Stimulated activated CD8-positive, alpha-beta memory T cell treated with anti-CD3 and anti-CD28 coated beads, Interleukin-15, amount 100 ng/mL, for 4 hours (primary cell): ENCODE data around the gene RNU6-8.

Source experiments
- DNase-seq, 2 donors: peaks; one replicate each; pipeline ENCODE4 v3.0.0-alpha.2; 2020; ENCODE audit warnings: low read depth in 2 of 2

RNU6-8 gene

DNA sequence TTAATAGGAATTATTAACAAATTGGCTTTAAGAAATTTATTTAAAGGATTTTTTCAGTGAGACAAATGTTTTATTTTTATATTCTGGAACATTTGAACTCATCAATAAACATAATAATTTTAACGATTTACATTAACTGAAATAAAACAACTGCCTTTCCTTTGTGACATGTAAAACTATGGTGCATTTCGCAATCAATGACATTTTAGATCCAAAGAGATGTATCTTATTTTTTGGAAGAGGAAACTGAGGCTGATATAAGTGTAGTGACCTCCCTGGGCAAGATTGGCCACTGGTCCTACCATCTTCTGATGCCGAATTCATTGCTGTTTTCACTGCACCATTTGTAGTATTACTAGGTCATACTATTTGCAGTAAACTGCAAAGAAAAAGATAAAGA, 2.5 kb upstream of the RNU6-8 start:
- DNase-seq: no peak

DNA sequence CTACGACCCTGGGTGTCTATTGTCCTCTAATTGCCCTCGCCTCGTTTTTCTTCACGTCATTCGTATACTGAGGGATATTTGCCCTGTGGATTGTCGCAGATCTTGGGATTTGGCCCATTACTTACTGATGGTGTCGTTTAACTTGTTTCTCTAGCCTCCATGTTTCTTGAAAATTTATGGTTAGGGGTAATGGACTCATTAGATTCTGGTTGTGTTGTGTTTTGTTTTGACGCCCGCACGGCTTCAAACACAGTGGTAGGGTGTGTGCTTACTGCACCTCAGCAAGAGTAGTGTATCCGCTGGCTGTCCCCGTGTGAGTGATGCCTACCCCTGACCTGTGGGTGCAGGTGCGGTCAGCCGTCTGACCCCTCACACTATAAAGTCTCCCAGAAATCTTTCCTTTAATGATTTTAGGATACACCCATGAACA, 874 bp upstream of the RNU6-8 start:
- DNase-seq: no peak

DNA sequence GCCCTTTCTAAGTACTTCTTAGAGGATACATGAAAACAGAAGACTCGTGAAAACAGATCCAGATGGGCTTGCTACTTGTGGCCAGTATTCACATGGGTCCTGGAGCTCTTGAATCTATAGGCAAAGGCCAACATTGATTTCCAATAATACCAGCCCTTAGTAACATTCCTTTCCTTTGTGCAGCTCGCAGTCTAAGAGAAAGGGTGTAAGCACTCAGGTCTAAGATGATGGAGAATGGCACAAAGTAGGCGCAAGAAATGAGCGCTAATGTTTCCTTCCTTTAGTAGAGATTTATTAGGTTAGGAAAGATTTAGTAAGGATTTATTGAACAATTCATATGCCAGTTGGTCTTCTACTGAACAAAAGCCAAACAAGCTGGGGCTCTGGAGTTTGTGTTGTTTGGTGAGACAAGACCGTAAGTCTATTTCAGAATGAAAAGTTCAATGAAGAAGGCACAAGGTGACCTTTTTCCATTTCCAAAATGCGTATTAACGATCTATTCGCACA, 525 bp downstream of the RNU6-8 start:
- DNase-seq: no peak

DNA sequence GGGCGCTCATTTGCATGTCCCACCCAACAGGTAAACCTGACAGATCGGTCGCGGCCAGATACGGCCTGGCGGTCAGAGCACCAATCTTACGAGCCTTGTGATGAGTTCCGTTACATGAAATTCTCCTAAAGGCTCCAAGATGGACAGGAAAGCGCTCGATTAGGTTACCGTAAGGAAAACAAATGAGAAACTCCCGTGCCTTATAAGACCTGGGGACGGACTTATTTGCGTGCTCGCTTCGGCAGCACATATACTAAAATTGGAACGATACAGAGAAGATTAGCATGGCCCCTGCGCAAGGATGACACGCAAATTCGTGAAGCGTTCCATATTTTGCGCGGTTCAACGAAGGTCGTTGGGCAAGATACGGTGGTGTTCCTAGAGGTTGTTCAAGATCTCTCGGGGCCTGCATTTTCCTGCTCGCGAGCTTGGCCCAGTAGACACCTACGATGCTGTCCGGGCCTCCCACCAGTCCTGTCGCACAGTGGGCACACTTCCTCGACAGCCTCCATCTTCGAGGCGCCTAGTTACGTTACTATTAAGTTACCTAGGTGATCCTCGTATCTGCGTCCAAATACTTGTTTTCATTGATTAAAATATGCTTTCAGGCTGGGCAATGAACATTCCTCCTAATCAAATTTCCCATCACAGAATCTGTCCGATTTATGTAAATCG, 1.1 kb downstream of the RNU6-8 start, which contains the start of gene RNU6-7:
RNU6-7 (plus strand) TSS at position 230 of the 675 bp plus-strand sequence.
- no peak for DNase-seq

DNA sequence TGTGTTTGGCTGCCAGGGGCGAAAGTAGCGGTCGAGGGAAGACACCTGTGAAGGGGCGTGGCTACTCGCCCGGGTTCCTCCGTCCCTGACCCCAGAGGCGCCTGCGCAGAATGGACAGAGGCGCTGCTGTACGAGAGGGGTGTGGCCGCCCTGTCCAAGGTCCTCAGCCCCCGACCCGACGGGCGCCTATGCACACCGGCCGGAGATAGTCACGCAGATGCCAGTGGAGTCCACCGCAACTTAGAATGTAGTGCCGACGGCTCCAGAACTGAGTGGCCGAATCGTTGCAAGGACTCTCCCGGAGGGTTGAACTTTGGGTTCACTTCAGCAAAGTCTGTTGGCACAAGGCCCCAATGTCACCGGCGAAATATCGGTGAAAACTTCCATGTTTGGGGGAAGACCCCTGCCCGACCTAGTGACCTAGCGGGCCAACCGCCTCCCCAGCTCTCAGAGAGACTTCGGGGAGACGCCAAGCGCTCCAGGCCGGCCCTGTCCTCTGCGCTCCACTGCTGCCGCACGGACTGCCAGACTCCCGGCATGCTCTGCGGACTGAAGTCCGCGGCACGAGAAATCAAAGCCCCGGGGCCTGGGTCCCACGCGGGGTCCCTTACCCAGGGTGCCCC, 1.8 kb downstream of the RNU6-8 start:
- DNase-seq: peak; percentile 40 to 47

DNA sequence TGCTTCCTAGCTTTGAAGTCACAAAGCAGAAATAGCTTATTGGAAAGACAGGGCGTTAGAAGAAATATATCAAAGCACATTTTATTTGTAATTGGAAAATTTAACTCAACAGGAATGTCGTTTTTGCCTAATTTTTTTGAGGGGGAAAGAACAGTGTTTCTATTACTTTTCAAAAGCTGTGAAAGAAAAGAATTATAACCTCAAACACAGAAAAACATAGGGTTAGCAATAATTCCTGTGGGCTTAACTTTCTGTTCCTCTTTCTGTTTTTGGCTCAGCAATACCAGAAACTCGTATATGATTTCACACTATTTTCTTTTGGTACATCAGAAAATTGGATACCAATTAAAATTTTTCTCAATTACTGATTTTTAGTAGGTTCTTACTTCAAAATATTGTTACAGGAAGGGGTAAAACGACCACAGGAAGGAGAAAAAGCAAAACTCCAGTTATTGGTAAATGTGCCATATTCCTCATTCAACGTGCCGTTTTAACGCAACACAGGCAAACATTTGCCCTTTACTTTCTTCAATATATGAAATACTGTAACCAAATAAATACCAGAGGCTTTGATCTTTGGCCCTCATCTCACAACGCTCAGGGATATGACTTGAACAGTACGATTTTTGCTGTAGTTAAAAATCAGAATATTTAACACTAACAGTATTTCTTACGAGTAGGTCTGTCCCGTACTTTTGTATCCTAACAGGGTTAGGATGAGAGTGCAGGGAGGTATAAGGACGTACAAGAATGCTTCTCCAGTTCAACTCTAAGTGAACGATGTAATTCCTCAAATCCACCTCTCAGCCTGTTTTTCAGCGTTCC, 2.5 kb downstream of the RNU6-8 start:
- no peak for DNase-seq

DNA sequence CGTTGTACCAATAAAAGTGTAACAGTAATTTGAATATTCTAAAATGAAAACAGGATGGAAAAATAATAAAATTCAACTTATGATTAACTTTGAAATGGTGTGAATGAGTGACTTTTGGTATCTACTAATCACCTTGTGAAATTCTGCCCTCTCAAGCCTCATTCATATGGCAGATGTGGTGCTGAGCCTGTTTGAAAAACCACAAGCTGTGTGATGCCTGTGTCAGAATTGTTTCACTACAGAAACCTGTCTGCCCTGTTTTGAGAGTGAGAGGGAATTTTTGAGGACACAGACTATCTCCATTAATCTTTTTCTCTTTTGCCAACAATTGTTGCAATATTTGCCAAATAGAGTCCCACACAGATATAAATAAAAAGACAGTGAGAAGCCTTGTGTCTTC, 5.2 kb downstream of the RNU6-8 start:
- no peak for DNase-seq

DNA sequence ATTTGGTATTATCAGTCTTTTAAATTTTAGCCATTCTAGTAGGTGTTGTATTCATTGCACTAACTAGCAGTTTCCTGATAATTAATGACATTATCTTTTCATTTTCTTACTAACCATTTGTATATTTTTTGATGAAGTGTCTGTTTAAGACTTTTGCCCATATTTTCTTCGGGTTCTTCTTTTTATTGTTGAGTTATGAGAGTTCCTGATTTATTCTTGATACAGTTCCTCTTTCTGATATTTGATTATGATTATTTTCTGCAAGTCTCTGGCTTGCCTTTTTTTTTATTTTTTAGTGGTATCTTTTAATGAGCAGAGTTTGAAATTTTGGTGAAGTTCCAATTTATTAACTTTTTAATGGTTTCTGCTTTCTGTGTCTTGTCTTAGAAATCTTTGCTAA, 7.4 kb downstream of the RNU6-8 start:
- no peak for DNase-seq

DNA sequence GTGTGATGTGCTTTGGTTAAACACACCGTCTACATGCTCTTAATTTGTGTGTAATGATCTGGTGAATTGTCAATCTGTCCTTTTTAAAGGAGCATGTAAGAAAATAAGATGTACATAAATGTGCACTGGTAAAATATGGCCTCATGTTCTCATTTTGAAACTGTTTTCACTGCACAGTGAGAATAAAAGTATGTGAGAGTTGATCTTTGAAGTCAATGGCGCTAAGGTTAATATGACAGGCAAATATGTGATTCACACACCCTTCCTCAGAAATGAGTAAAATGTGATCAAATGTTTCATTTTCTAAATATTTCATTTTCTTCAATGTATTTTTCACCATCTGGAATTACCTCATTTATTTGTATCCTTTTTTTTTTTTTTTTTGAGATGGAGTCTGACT, 9.5 kb downstream of the RNU6-8 start:
- no peak for DNase-seq

DNA sequence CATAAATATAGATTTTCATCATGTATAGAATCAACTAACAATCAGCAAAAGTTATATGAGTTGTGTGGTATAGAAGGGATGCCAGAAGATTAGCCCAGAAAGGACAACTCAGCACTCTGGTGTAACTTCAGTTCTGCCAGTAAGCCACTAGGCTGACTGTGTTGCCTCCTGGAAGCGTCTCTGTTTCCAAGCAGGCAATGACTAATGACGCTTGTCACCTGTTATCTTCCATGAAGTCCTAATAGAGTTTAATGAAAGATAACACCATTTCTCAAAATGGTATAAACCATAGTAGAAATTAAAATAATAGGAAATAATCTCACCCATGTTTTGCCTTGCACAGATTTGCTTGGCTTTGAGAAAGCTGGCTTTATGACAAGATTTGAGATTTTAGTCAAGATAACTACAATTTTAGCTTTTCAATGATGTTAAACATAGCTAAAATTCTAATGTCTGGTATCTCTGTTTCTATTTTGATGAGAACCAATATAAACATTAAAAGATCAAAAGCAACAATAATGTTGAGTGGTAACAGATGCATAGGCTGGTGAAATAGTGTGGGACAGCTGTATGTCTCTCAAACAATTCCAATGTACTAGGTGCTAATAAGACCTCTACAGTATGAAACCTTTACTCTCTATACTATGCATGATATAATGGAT, 10.2 kb downstream of the RNU6-8 start:
- DNase-seq: no peak

DNA sequence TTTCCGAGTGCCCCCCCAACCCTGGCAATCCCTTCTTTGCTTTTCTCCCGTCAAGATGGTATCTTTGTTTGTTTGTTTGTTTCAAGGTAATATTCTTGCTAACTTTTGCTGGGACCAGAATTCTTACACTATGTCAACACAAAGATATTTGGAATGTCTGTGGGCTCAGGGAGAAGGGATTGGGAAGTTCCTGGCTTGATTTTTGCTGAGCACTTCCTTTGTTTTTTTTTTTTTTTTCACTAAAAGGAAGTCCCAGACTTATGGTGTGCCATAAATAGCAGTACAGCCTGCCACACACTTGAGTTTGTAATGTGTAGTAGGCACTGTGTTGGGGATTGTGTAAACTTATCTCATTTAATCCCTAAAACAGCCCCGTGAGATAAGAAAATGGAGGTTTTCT, 12.4 kb downstream of the RNU6-8 start:
- no peak for DNase-seq

DNA sequence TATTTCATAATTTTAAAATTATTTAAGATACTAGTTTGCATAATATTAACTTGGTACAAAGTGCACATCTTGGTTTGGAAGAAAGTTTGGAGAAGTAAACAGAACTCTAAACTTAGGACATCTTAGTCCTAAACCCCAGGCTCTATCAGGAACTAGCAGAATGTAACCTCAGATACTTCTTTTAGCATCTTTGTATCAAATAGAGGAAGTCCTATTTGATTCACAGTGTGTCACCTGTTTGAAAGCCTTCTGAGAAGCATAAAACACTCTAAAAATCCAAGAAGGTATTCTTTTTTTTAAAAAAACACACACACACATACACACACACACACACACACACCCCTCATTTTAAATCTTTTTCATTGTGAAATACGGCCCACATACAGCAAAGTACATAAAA, 13.3 kb downstream of the RNU6-8 start:
- DNase-seq: no peak

DNA sequence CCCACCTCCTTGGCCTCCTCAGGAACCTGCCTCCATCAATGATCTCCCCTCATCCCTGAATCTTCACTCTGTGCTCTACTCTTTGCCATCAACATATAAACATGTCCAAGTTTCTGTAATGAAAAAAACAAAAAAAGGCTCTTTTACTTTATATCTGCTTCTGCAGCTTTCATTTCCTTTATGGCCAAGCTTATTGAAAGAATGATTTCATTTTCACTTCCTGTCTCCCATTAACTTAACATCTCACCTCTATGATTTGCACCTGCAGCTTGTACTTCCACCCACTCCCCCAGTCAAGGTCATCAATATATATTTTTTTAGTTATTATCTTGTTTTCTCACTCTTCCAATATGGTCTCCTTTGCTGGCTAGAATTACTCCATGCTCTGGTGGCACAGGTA, 16.8 kb downstream of the RNU6-8 start:
- no peak for DNase-seq

DNA sequence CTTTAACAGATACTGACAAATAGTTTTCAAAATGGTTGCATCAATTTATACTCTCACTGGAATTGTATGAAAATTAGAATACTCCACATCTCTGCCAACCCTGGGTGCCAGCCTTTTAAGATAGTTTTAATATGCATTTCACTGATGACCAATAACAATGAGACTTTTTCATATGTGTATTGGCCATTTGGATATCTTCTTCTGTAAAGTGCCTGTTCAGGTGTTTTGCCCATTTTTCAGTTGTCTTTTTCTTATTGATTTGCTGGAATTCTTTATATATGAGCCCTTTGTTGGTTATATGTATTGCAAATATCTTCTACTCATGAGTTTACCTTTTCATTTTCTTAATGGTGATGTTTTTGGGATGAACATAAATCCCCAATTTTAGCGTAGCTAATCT, 18.0 kb downstream of the RNU6-8 start:
- no peak for DNase-seq

DNA sequence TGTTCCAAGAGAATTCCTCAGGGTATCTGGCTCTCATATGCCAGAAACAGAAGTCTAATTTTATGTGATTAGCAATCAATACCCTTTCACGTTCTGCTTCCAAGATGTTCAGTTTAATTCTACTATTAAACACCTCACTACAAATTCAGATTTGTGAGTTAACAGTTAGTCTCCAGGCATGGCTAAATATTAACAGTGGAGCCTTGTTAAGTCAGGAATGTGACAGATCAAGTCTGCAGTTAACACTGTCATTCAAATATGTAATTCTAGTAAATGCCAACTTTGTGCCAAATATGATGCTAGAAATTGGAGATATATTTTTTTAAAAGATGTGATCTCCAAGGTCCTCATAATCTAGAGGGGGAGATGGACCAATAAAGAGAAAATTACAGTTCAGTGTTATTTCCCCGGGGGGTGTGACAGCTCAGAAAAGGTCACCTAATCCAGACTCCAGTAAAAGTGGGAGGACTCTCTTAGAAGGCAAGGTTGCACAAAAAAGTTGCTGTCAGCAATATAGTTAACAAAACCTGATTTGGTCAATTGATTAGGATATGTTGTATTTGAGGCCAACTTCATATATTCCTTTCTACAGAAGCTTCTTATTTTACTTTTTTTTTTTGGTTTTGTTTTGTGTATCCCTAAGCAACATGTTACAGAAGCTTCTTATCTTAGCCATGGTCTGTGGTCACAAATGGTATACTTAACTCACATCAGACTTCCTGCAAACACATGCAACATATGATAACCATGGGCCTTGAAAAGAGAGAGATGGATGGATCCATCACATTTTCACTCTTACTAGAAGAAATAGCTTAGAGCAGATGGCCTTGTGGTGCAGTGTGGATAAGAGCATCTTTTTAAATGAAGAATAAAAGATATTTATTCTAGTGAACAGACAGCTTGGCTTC, 19.7 kb downstream of the RNU6-8 start:
- no peak for DNase-seq

DNA sequence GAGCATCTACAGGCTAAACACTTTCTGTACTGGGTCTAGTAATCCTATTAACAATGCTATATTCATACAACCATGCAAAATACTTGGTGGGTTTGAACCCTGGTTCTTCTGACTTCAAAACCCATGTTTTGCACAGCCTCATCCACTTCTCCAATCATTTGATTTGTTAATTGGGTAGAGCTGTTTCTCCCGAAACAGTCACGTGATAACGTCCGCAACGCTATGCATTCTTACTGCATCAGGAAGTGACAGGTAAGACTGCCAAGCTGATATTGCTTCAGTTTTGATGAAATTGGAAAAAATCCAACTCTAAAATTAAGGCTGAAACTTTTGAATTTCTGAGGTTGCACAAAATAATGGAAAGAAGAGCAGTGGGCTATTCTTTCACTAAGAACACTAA, 31.6 kb downstream of the RNU6-8 start:
- DNase-seq: no peak

DNA sequence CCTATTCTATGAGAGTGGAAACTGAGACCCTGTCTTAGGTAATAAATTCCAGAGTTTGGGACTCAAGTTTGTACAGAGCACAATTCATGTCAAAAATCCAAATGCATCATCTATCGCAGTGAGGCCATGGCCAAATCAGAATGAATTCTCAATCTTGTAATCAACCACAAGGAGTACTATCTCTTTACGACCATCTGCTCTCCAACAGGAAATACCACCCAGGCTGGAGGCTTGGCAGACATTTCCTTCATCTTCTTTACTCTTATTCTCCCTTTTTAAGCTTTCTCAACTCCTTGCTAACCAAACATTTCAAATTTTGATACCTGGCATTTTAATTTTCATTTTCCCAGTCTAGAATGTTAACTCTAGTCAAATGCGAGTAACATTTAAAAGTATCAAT, 33.9 kb downstream of the RNU6-8 start:
- DNase-seq: no peak

DNA sequence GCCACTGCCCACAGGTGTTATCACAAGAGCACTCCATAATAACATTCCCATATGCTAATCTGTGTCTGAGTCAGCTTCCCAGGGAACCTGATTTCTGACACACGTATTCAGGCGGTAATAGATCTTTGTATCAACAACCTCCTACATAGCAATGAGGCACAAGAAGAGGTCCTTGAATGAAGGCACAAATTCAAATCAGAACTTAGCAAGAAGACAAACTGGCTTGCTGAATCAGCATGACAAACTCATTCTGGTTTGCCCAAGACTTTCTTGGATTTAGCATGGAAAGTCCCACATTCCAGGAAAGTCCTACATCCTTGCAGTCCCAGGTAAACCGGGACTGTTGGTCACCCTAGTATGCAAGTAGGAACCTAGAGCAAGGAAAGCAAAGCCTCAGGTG, 35.2 kb downstream of the RNU6-8 start:
- no peak for DNase-seq

DNA sequence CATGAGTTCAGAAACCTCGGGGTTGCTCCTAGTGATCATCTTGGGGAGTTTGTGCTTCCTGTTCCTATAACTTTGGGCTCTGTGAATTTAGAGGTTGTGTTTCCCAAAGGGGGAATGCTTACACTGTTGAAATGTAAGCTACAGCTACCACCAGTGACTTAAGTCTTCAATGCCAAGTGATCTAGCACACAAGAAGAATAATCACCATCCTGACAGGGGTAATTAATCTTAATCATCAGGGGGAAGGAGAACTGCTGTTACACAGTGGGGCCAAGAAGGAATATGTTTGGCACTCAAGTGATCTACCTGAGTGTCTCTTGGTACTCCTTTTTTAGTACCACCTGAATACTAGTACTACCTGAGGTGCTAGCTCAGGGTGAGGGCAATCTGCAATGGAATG, 36.1 kb downstream of the RNU6-8 start:
- DNase-seq: no peak

DNA sequence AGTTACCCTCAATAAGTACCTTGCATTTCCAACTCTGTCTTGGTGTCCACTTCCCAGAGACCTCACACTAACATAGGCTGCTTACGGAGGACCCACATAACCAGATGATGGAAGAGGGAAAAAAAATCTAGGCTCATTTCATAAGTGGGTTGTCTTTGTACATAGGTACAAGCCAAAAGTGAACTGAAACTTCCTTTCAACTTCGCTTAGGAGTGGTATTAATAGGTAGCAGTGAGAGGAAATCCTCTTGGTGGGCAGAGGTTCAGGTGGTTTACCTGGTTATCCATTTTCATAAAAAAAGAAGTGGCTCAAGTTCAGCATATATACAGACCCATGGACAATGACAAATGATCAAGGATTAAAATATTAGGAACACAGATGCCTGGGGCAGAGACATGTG, 37.0 kb downstream of the RNU6-8 start:
- no peak for DNase-seq
